Gastrocnemius medialis (tissue), 4 donors: ENCODE measurements around the gene ADIPOR2.

Source experiments
- POLR2A ChIP-seq, 2 donors: fragments of 450-650 bp; IDR thresholded peaks; one replicate each; pipeline ENCODE4 v1.6.1; 2017; ENCODE audit warnings: antibody characterized with exemption in 2 of 2, mild to moderate bottlenecking in 2 of 2, moderate library complexity in 2 of 2
- TF ChIP-seq, protein P1 (sequence below), 5 experiments: fragments of 450-650 bp in 3 of 5; fragments of 200-600 bp in 2 of 5; sonication (generic) in 2 of 5; IDR thresholded peaks in 4 of 5; conservative IDR thresholded peaks in 1 of 5; 1 replicate in 4 of 5; 2 replicates in 1 of 5; pipeline ENCODE4 v1.5.1; 2016 to 2019; ENCODE audit warnings: antibody characterized with exemption in 5 of 5, mild to moderate bottlenecking in 3 of 5, moderate library complexity in 3 of 5

DNA sequence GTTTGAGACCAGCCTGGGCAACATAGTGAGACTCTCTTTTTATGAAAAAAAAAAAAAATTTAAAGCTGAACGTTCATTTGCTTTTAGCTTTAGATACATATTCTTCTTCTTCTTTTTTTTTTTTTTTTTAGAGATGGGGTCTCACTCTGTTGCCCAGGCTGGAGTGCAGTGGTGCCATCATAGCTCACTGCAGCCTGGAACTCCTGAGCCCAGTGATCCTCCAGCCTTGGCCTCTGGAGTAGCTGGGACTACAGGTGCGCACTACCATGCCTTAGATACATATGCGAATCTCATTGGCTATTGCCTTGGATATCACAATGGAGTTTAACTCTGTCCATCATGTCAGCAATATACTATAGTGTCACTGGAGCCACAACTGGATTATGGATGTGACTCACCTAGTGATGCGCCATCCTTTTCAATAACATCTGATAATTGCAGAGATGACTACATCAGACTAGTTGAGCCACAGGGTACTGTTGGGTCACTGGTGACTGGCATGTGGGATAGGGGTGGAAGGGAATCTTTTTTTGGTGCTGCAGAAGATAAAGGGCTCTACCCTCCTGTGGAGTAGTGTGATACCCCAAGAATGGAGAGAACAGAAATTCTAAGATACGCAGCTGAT lies 2.7 kb upstream of the ADIPOR2 start:
- TF ChIP-seq, protein P1, sequence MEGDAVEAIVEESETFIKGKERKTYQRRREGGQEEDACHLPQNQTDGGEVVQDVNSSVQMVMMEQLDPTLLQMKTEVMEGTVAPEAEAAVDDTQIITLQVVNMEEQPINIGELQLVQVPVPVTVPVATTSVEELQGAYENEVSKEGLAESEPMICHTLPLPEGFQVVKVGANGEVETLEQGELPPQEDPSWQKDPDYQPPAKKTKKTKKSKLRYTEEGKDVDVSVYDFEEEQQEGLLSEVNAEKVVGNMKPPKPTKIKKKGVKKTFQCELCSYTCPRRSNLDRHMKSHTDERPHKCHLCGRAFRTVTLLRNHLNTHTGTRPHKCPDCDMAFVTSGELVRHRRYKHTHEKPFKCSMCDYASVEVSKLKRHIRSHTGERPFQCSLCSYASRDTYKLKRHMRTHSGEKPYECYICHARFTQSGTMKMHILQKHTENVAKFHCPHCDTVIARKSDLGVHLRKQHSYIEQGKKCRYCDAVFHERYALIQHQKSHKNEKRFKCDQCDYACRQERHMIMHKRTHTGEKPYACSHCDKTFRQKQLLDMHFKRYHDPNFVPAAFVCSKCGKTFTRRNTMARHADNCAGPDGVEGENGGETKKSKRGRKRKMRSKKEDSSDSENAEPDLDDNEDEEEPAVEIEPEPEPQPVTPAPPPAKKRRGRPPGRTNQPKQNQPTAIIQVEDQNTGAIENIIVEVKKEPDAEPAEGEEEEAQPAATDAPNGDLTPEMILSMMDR (IDR thresholded peaks at IDR 0.05 in 4 of 5, conservative IDR thresholded peaks at IDR 0.05 in 1 of 5) = no peak
- no peak for TF ChIP-seq POLR2A (IDR thresholded peaks at IDR 0.05)
